Upper lobe of left lung (tissue), 4 donors: ENCODE data around the gene STK16.

ENCODE experiments used
- CTCF ChIP-seq, 6 experiments: fragments of 450-650 bp in 4 of 6; fragments of 200-600 bp in 2 of 6; sonication (generic) in 2 of 6; IDR thresholded peaks; one replicate each; pipeline ENCODE4 v1.5.1; 2016 to 2019; ENCODE audit warnings: antibody characterized with exemption in 6 of 6
- POLR2AphosphoS5 ChIP-seq, 2 donors: sonication (generic); formaldehyde crosslinking; IDR thresholded peaks; one replicate each; pipeline ENCODE4 v1.5.1; 2017; ENCODE audit warnings: antibody characterized with exemption in 2 of 2

- TF ChIP-seq CTCF (IDR thresholded peaks at IDR 0.05) = no peak
- no peak for TF ChIP-seq POLR2AphosphoS5 (IDR thresholded peaks at IDR 0.05)
Observed at GRCh38 chr2:219282375-219282774, 37.1 kb downstream of the STK16 start.
